Parathyroid adenoma (tissue), 2 donors: ENCODE results near the gene PDE8A.

Experiments used
- H2AFZ ChIP-seq: fragments of 300-600 bp; sonication (generic); one replicate; pipeline ENCODE4 v1.7.0; 2017; ENCODE audit warnings: antibody characterized with exemption, mild to moderate bottlenecking
- H3K27ac ChIP-seq: fragments of 300-600 bp; sonication (generic); one replicate; pipeline ENCODE4 v1.7.0; 2017
- H3K27me3 ChIP-seq: fragments of 300-600 bp; sonication (generic); one replicate; pipeline ENCODE4 v1.7.0; 2017; ENCODE audit warnings: low read length; ENCODE audit not compliant: control insufficient read depth, insufficient read depth
- H3K36me3 ChIP-seq: fragments of 300-600 bp; sonication (generic); one replicate; pipeline ENCODE4 v1.7.0; 2017; ENCODE audit warnings: low read length; ENCODE audit not compliant: control insufficient read depth, insufficient read depth
- H3K4me1 ChIP-seq: fragments of 300-600 bp; sonication (generic); one replicate; pipeline ENCODE4 v1.7.0; 2017; ENCODE audit warnings: control low read depth
- H3K4me2 ChIP-seq: fragments of 300-600 bp; sonication (generic); one replicate; pipeline ENCODE4 v1.7.0; 2017; ENCODE audit warnings: low read length
- H3K4me3 ChIP-seq: fragments of 300-600 bp; sonication (generic); one replicate; pipeline ENCODE4 v1.7.0; 2017; ENCODE audit warnings: low read depth, low read length
- H3K79me2 ChIP-seq: fragments of 300-600 bp; sonication (generic); one replicate; pipeline ENCODE4 v1.7.0; 2017; ENCODE audit warnings: control low read depth
- H3K9ac ChIP-seq: fragments of 300-600 bp; sonication (generic); one replicate; pipeline ENCODE4 v1.7.0; 2017; ENCODE audit warnings: mild to moderate bottlenecking
- H3K9me3 ChIP-seq: fragments of 300-600 bp; sonication (generic); one replicate; pipeline ENCODE4 v1.7.0; 2017; ENCODE audit warnings: low read length; ENCODE audit not compliant: control insufficient read depth
- CTCF ChIP-seq: fragments of 300-600 bp; sonication (generic); IDR thresholded peaks from one replicate; pipeline ENCODE4 v1.7.0; 2017; ENCODE audit warnings: antibody characterized with exemption, mild to moderate bottlenecking
- donor health status: primary hyperparathyroidism.

Gene PDE8A

GRCh38 chr15:85000189-85000864, 18.7 kb downstream of the PDE8A start:
- Histone ChIP-seq H3K4me1 (no peaks in the 10 kb centered on the region), H3K4me3 (no peak overlapping the region), H3K79me2 (peaks cover 9% of the 10 kb centered on the region), H3K9me3 (no peaks in the 10 kb centered on the region), H3K36me3 (no peaks in the 10 kb centered on the region), H3K27ac (no peak overlapping the region), H2AFZ (no peak overlapping the region), H3K9ac (no peak overlapping the region), H3K27me3 (no peaks in the 10 kb centered on the region), H3K4me2 (no peak overlapping the region)
- TF ChIP-seq CTCF = no peak

- no peak overlapping the region for H3K27ac ChIP-seq
- H3K4me3 ChIP-seq = no peak overlapping the region
- H2AFZ ChIP-seq = no peak overlapping the region
- no peak for TF ChIP-seq CTCF
- peaks cover 9% of the 10 kb centered on the region for H3K79me2 ChIP-seq
- H3K9me3 ChIP-seq = no peaks in the 10 kb centered on the region
- no peak overlapping the region for H3K4me2 ChIP-seq
- H3K4me1 ChIP-seq = no peaks in the 10 kb centered on the region
- H3K27me3 ChIP-seq = no peaks in the 10 kb centered on the region
- H3K36me3 ChIP-seq = no peaks in the 10 kb centered on the region
- H3K9ac ChIP-seq = no peak overlapping the region
Observed at GRCh38 chr15:85000937-85001336, 19.3 kb downstream of the PDE8A start.

GRCh38 chr15:85002517-85002916, 20.9 kb downstream of the PDE8A start:
- no peaks in the 10 kb centered on the region for H3K9me3 ChIP-seq
- no peak overlapping the region for H3K9ac ChIP-seq
- no peaks in the 10 kb centered on the region for H3K36me3 ChIP-seq
- H3K79me2 ChIP-seq = peaks cover 15% of the 10 kb centered on the region
- H3K4me2 ChIP-seq = no peak overlapping the region
- no peaks in the 10 kb centered on the region for H3K27me3 ChIP-seq
- H3K4me3 ChIP-seq = no peak overlapping the region
- no peak overlapping the region for H2AFZ ChIP-seq
- H3K4me1 ChIP-seq = no peaks in the 10 kb centered on the region
- no peak for TF ChIP-seq CTCF
- H3K27ac ChIP-seq = no peak overlapping the region

GRCh38 chr15:85003593-85004312, 22.1 kb downstream of the PDE8A start:
- Histone ChIP-seq H2AFZ (no peak overlapping the region), H3K9ac (no peak overlapping the region), H3K79me2 (peaks cover 17% of the 10 kb centered on the region), H3K4me3 (no peak overlapping the region), H3K36me3 (no peaks in the 10 kb centered on the region), H3K27me3 (no peaks in the 10 kb centered on the region), H3K4me2 (no peak overlapping the region), H3K9me3 (no peaks in the 10 kb centered on the region), H3K27ac (no peak overlapping the region), H3K4me1 (peaks cover 3% of the 10 kb centered on the region)
- no peak for TF ChIP-seq CTCF
